Pons (tissue), 1 donor: ENCODE results near the gene DDX24.
A peak's percentile ranks its signal among the peaks of the same experiment; 100 is the strongest.

Experiments
- DNase-seq: peaks from one replicate; pipeline ENCODE4 v3.0.0-alpha.2; 2016; ENCODE audit warnings: low spot score

DDX24 gene

DNA sequence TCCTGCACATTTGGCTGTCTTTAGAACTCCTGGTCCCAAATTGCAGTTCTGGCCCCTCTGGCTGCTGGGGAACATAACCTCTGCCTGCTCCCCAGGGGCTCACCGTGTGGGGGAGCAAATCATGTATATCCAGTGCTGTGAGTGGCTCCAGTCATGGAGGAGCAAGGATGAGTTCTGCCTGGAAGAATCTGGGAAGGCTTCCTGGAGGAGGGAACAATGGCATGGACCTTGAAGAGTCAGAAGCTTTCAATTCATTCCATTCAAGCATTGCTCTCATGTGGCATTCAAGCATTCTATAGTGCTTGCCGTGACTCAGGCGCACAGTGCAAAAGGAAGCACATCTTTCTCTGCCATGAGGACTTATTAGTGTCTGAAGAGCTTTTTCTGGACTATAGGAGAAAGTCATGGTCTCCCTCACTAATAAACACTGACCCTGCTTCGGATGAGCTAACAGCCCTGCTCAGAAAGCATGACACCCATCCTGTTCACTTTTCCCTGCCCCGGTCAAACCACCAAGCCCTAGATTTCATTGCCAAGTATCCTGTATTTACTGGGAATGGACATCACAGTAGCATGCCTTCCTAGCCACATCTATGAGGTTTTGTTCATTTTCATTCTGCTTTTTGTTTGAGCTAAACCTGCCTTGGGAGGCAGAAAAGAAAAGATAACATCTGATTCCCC, 33.0 kb upstream of the DDX24 start:
- no peak for DNase-seq

DNA sequence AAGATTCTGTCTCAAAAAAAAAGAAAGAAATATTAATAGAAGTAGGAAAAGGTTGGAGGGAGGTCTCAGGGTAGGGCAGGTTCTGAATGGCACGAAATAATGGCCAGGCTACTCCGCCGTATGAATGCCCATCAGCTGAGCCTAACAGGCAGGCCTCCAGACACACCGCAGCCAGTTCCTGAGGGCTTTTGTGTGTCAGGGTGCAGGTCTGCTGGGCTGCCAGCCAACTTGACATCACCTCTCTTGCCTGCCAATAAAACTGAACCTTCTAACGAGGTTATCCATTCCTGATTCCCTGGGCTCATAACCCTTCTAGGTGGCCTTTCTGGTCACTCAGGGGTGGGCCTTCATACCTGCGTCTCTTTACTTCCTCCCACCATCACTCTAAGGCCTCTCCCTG, 32.5 kb upstream of the DDX24 start:
- DNase-seq: no peak

GRCh38 chr14:94113073-94113472, 32.1 kb upstream of the DDX24 start:
- DNase-seq: no peak

DNA sequence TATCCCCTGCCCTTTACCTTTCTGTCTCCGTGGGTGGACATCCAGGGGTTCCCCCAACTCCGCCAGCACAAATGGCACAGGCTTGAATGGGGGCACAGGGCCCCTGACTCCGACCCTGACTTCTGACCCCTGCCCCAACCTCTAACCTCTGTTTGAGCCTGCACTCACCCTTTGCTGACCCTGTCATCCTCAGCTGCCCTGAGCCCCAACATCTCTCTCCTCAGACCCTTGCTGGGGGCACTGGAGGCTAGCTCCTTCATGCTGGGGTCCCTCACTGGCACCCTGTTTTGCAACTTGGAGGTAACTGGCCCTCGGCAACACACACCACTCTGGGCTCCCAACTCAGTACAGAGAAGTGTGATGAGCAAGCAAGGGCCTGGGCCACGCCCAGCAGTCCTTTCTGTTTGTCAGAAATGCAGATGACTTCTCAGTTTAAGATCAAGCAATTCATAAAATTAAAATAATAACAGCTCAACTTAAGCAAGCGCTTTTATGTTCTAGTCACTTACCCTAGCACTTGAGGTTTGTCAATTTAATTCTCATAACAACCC, 31.6 kb upstream of the DDX24 start:
- no peak for DNase-seq

- no peak for DNase-seq
Observed at GRCh38 chr14:94111276-94112095, 30.5 kb upstream of the DDX24 start.

GRCh38 chr14:94110552-94111181, 29.7 kb upstream of the DDX24 start, which contains the start of gene IFI27:
Gene IFI27 (plus strand): TSS chr14:94110736.
- no peak for DNase-seq

GRCh38 chr14:94109915-94110250, 28.9 kb upstream of the DDX24 start:
- no peak for DNase-seq

DNA sequence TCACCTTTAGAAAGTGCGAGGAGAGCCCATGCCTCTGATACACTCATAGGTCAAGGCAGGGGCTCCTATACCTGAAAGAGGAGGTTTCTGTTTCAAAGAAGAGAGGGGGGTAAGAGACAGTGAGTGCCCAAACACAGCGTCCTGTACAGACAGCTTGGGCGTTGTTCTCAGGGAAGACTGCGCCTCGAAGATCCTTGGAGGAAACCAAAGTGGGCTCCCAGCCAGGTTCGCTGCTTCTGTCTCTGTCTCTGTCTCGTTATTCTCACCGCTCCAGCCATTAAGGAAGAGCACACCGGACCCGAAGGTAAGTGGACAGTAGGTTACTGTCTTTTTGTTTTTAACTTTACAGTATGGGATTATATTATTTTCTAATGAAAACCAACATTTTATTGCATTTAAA, 23.7 kb upstream of the DDX24 start:
- no peak for DNase-seq

DNA sequence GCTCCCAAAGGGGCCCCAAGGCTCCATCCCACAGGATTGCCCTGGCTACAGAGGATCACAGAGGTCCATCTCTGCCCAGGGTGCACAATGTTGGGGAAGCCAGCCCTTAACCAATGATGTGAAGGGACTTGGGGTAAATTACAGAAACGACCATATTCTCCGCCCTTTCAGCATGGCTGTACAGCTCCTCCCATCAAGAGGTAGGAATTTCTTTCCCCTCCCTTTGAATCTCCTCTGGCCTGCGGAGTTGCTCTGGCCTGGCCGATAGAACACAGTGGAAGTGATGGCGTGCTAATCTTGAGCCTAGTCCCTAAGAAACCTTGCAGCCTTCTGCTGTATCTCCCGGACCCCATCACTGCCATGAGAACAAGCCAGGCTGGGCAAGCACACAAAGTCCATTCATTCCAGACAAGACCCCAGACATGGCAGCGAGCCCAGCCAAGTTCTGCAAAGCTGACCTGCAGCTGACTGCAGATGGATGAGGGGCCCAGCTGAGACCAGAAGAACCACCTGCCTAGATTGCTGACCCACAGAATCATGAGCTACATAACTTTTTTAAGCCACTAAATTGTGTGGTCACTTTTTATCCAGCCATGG, 22.6 kb upstream of the DDX24 start:
- no peak for DNase-seq

GRCh38 chr14:94102768-94103482, 21.9 kb upstream of the DDX24 start:
- DNase-seq: no peak

- DNase-seq: no peak
Observed at GRCh38 chr14:94101748-94102147, 20.7 kb upstream of the DDX24 start.

GRCh38 chr14:94100847-94101246, 19.8 kb upstream of the DDX24 start:
- no peak for DNase-seq

- no peak for DNase-seq
Observed at GRCh38 chr14:94099006-94099405, 18.0 kb upstream of the DDX24 start.

DNA sequence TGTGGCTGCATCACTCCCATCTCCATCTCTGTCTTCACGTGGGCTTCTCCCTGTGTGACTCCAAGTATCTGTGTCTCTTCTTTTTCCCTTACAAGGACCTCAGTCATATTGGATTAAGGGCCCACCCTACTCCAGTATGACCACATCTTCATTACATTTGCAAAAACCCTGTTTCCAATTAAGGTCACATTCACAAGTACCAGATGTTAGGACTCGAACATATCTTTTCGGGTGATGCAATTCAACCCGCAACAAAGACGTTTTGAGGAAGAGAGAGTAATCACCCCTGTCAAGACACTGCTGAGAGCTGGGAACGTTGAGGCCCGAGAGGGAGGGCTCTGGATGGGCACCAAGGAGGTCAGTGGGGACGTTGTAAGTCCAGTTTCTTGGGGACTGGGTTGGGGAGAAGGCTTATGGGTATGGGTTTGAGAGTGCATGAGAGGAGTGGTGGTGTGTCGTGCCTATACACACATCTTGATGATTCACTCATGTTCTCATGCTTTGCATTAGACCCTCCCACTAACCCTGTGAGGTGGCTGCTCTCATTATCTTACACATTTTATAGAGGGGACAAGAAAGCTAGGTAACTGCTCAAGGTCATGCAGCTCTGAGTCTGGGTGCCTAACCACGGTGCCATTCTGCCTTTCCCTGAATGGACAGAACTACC, 17.5 kb upstream of the DDX24 start:
- no peak for DNase-seq

GRCh38 chr14:94097091-94097490, 16.1 kb upstream of the DDX24 start:
- DNase-seq: no peak

DNA sequence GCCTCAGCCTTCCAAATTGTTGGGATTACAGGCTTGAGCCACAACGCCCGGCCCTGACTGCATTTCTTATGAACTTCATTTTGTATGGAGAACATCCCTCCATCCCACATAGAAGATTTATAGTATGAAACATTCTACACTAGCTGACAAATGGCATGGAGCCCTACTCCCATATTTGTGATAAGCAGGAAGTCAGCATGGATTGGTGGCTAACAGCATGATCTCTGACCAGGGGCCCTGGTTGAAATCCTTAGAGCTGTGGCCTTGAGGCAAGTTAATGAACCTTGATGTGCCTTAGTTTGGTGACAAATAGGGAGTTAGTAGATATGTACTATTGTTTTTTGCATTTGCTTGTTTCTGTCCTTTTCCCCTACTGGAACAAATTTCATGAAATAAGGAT, 12.4 kb upstream of the DDX24 start:
- DNase-seq: no peak

GRCh38 chr14:94089479-94089878, 8.5 kb upstream of the DDX24 start:
- no peak for DNase-seq

DNA sequence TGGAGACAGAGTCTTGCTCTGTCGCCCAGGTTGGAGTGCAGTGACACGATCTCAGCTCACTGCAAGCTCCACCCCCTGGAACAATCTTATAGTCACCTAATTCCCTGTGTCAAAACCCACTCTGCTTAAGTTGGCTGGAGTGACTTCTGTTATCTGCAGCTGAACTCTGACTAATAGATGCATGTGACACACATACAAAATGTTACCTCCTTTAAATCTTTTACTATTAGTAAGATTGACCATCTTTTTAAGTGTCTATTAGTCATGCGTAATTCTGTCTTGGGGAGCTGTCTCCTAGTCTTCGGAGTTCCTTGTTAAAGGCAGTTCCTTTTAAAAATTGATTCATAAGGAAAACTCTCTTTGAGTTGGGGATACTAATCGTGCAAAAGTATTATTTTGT, 7.5 kb upstream of the DDX24 start:
- DNase-seq: no peak

DNA sequence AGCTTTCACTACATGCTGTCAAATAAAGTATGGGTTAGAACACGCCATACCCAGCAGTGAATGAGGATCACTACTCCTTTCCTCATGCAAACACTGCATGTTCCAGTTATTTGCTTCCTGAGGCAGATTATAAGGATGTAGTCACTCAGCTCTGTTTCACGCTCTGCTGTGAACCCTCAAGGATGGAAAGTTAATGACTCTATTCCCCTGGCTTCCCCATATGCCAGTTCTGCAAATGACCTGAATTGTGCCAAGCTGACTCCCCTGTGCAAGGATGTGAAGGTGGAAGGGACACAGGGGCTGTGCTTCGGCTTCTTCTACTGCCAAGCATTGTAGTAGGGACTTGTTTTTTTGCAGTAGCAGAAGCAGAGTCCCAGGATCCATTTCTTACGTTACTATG, 6.9 kb upstream of the DDX24 start:
- no peak for DNase-seq

- DNase-seq: no peak
Observed at GRCh38 chr14:94081386-94081820, 401 bp upstream of the DDX24 start.

- DNase-seq: peak; percentile 37
Observed at GRCh38 chr14:94079891-94080620, 946 bp downstream of the DDX24 start.
